ENCODE data around the gene RGS14.

The RGS14 gene

DNA sequence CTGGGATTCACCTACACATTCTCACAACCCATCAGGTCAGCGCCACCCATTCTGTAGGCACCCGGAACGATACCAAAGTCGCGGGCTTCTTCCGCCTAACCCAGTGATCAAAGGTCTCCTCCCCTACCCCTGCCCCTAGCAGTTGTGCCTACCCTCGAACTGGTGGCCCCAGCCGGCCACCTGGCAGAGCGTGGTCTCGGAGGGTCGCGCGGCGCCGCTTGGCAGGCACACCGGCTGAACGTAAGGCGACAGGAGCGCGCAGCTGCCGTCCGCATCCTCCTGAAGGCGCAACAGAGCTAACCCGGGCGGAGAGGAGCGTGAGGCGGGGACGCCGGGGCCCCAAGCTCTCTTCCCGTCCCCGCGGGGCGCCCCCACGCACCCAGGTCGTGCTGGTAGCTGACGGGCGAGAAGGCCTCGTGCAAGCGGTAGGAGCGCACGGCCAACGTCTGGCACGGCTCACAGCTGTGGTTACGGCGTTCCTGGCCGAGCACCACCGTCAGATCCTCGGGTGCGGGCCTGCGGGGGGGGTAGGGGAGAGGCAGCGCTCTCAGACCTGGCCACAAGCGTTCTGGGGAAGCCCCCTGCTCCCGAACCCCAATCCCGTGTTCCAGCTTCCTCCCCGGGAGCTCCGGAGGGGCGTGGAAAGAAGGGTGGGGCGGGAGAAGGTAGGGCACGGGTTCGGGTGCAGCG lies 45.5 kb downstream of the RGS14 start:
- H3K27me3 ChIP-seq (replicated peaks) = peaks cover 20% of the 10 kb centered on the region
- peak overlapping the region; percentile 63 for H3K4me3 ChIP-seq (ENCODE audit: low read depth, low read length)

GRCh38 chr5:177403792-177404640 lies 46.3 kb downstream of the RGS14 start:
- H3K4me3 ChIP-seq (ENCODE audit: low read depth, low read length) = peak overlapping the region; percentile 63
- in situ Hi-C loops (cut with HindIII; ENCODE audit: low pct_ligation_motif_present, low sequenced_read_pairs) = no loop called here

More for the DNA sequence above, 45.5 kb downstream of the RGS14 start:
- Histone ChIP-seq H3K27ac (no peak overlapping the region), H3K36me3 (replicated peaks) (no peaks in the 10 kb centered on the region)
- in situ Hi-C loops (cut with HindIII; ENCODE audit: low pct_ligation_motif_present, low sequenced_read_pairs) = no loop called here
- TF ChIP-seq, protein P1, sequence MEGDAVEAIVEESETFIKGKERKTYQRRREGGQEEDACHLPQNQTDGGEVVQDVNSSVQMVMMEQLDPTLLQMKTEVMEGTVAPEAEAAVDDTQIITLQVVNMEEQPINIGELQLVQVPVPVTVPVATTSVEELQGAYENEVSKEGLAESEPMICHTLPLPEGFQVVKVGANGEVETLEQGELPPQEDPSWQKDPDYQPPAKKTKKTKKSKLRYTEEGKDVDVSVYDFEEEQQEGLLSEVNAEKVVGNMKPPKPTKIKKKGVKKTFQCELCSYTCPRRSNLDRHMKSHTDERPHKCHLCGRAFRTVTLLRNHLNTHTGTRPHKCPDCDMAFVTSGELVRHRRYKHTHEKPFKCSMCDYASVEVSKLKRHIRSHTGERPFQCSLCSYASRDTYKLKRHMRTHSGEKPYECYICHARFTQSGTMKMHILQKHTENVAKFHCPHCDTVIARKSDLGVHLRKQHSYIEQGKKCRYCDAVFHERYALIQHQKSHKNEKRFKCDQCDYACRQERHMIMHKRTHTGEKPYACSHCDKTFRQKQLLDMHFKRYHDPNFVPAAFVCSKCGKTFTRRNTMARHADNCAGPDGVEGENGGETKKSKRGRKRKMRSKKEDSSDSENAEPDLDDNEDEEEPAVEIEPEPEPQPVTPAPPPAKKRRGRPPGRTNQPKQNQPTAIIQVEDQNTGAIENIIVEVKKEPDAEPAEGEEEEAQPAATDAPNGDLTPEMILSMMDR (IDR thresholded peaks at IDR 0.05; ENCODE audit: low read depth, low read length, missing control alignments) = no peak
- DNase-seq = no peak

DNA sequence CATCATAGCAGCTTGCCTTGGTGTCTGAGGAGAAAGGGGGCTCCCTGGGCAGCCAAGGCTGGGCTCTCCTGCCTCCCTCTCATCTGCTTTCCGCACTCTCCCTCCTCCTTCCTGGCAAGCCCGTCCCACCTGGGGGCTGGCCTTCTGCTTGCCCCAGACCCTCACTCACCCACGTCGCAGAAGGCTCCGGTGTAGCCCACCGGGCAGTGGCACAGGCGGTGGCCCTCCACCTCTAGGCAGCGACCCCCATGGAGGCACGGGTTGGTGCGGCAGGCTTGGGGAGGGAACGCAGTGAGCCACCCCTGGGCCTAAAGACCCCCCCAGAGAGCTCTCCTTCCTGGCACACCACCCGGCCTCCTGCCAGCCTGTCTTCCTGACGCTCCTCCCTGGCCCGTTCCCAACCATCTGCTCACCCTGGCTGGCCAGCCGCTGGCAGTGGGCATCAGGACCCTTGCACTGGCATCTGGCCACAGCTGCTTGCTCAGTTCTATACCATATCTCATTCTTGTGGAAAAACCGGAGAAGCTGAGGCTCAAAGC lies 47.0 kb downstream of the RGS14 start:
- H3K4me3 ChIP-seq (ENCODE audit: low read depth, low read length) = peak overlapping the region; percentile 63
- TF ChIP-seq, protein P1 (IDR thresholded peaks at IDR 0.05; ENCODE audit: low read depth, low read length, missing control alignments) = no peak
- H3K27ac ChIP-seq = no peak overlapping the region
- H3K27me3 ChIP-seq (replicated peaks) = peaks cover 20% of the 10 kb centered on the region
- no peak for DNase-seq
- H3K36me3 ChIP-seq (replicated peaks) = no peaks in the 10 kb centered on the region
- in situ Hi-C loops (cut with HindIII; ENCODE audit: low pct_ligation_motif_present, low sequenced_read_pairs) = no loop called here

More at GRCh38 chr5:177403792-177404640, 46.3 kb downstream of the RGS14 start:
- H3K27me3 ChIP-seq (replicated peaks) = peaks cover 20% of the 10 kb centered on the region
- H3K27ac ChIP-seq = no peak overlapping the region
- H3K36me3 ChIP-seq (replicated peaks) = no peaks in the 10 kb centered on the region
- peak; percentile 52 for DNase-seq
- TF ChIP-seq, protein P1 (IDR thresholded peaks at IDR 0.05; ENCODE audit: low read depth, low read length, missing control alignments) = peak; percentile 72

GRCh38 chr5:177405312-177405711 lies 47.6 kb downstream of the RGS14 start:
- H3K27ac ChIP-seq = no peak overlapping the region
- H3K27me3 ChIP-seq (replicated peaks) = peaks cover 15% of the 10 kb centered on the region
- TF ChIP-seq, protein P1 (IDR thresholded peaks at IDR 0.05; ENCODE audit: low read depth, low read length, missing control alignments) = no peak
- no peak for DNase-seq
- in situ Hi-C loops (cut with HindIII; ENCODE audit: low pct_ligation_motif_present, low sequenced_read_pairs) = no loop called here
- H3K36me3 ChIP-seq (replicated peaks) = no peaks in the 10 kb centered on the region
- no peak overlapping the region for H3K4me3 ChIP-seq (ENCODE audit: low read depth, low read length)

GRCh38 chr5:177405805-177406204 lies 48.1 kb downstream of the RGS14 start:
- Histone ChIP-seq H3K27ac (no peak overlapping the region), H3K4me3 (ENCODE audit: low read depth, low read length) (no peak overlapping the region), H3K27me3 (replicated peaks) (peaks cover 10% of the 10 kb centered on the region), H3K36me3 (replicated peaks) (no peaks in the 10 kb centered on the region)
- in situ Hi-C loops (cut with HindIII; ENCODE audit: low pct_ligation_motif_present, low sequenced_read_pairs) = no loop called here
- no peak for DNase-seq
- TF ChIP-seq, protein P1 (IDR thresholded peaks at IDR 0.05; ENCODE audit: low read depth, low read length, missing control alignments) = no peak

All from brain microvascular endothelial cell (primary cell).